Measurements from ENCODE around the gene WDR45B. TPM values are rescaled to one million over a fixed set of nuclear protein-coding genes. Genes with fewer than 3 reads are reported as not detected.
A peak's percentile ranks its signal among the peaks of the same experiment; 100 is the strongest.

The WDR45B gene
- total and polyA plus RNA-seq, 10 donors, result 30.9 to 80.2 (median 65.6) TPM

DNA sequence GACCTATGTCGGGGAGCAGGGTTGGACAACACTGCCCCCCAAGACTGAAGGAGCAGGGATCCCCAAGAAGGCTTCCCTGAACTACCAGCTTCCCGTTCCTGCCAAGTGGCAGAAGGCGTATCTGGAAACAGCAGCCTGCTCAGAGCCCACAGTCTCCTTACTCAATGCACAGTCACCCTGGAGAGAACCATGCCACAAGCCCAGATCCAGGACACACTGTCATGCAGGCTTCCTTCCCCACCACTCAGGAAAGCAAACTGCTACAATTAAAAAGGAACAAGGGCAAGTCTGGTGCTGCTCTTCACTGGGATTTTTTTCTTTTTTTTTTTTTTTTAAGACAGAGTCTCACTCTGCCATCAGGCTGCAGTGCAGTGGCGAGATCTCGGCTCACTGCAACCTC, 8.2 kb downstream of the WDR45B start:
- DNase-seq, result no peak
- intact Hi-C loops (cut with DNase I; ENCODE audit: low total_unique reads), result no loop called here
- WGBS, 5 donors, result 47 to 87% (median 80%) methylated on average over 5 of the region's 5 CpGs

DNA sequence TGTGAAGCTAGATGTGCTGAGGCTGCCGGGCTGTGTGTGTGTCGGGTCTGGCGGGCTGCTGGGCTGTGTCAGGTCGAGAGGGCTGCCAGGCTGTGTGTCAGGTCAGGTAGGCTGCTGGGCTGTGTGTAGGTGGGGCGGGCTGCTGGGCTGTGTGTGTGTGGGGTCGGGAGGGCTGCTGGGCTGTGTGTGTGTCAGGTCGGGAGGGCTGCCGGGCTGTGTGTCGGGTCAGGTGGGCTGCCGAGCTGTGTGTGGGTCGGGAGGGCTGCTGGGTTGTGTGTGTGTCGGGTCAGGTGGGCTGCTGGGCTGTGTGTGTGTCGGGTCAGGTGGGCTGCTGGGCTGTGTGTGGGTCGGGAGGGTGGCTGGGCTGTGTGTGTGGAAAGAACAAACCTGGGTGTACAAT, 8.6 kb downstream of the WDR45B start:
- TF ChIP-seq, protein P1, sequence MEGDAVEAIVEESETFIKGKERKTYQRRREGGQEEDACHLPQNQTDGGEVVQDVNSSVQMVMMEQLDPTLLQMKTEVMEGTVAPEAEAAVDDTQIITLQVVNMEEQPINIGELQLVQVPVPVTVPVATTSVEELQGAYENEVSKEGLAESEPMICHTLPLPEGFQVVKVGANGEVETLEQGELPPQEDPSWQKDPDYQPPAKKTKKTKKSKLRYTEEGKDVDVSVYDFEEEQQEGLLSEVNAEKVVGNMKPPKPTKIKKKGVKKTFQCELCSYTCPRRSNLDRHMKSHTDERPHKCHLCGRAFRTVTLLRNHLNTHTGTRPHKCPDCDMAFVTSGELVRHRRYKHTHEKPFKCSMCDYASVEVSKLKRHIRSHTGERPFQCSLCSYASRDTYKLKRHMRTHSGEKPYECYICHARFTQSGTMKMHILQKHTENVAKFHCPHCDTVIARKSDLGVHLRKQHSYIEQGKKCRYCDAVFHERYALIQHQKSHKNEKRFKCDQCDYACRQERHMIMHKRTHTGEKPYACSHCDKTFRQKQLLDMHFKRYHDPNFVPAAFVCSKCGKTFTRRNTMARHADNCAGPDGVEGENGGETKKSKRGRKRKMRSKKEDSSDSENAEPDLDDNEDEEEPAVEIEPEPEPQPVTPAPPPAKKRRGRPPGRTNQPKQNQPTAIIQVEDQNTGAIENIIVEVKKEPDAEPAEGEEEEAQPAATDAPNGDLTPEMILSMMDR (IDR thresholded peaks at IDR 0.05 in 8 of 11, conservative IDR thresholded peaks at IDR 0.05 in 3 of 11), result no peak
- no peak for TF ChIP-seq POLR2AphosphoS5 (IDR thresholded peaks at IDR 0.05)
- no peak for TF ChIP-seq POLR2A (IDR thresholded peaks at IDR 0.05)
- peaks cover 0 to 96% (median 47%) of the 10 kb centered on the region in 6 donors for H3K36me3 ChIP-seq
- intact Hi-C loops (cut with DNase I; ENCODE audit: low total_unique reads), result no loop called here
- H3K4me3 ChIP-seq, result no peak overlapping the region
- no peak overlapping the region for H3K27ac ChIP-seq
- H3K4me1 ChIP-seq, result peaks cover 0 to 74% (median 18%) of the 10 kb centered on the region in 6 donors
- WGBS, 5 donors, result 69 to 94% (median 86%) methylated on average over 7 to 14 of the region's 14 CpGs
- DNase-seq, result peak; percentile 53
- peaks cover 0 to 12% (median 8%) of the 10 kb centered on the region in 8 donors for H3K9me3 ChIP-seq
- H3K27me3 ChIP-seq (replicated peaks in 1 of 7), result no peaks in the 10 kb centered on the region

More for the DNA sequence above, 8.2 kb downstream of the WDR45B start:
- Histone ChIP-seq H3K4me3 (no peak overlapping the region), H3K27me3 (replicated peaks in 1 of 7) (no peaks in the 10 kb centered on the region), H3K27ac (no peak overlapping the region), H3K9me3 (peaks cover 0 to 12% (median 8%) of the 10 kb centered on the region in 8 donors), H3K36me3 (peaks cover 0 to 95% (median 47%) of the 10 kb centered on the region in 6 donors), H3K4me1 (peaks cover 0 to 74% (median 18%) of the 10 kb centered on the region in 6 donors)
- TF ChIP-seq POLR2A (IDR thresholded peaks at IDR 0.05) (no peak), POLR2AphosphoS5 (IDR thresholded peaks at IDR 0.05) (no peak)
- TF ChIP-seq, protein P1 (IDR thresholded peaks at IDR 0.05 in 8 of 11, conservative IDR thresholded peaks at IDR 0.05 in 3 of 11), result no peak

DNA sequence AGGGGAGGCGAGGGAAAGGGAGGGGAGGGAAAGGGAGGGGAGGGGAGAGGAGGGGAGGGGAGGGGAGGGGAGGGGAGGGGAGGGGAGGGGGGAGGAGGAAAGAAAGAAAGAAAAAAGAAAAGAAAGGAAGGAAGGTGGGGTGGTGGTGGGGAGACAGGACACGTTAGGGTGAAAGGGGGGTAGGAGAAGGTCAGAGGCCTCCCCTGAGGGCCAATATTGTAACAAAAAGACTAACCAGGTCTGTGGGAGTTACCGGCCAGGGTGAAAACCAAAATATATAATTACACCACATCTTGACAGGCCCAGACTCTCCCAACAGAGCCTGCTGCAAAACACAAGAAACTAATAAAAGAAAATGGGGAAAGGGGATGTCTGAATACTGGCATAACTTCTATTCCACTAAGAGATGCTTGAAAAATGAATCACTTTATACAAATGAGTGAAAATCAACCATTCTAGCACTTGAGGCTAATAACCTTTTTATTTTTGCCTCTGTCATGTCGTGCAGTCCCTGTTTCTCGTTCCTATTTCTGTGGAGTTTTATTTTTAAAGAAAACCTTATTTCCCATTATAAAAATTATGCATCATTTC, 10.0 kb downstream of the WDR45B start:
- no peak for DNase-seq
- H3K36me3 ChIP-seq, result peaks cover 0 to 96% (median 44%) of the 10 kb centered on the region in 6 donors

More for the DNA sequence above, 10.0 kb downstream of the WDR45B start:
- intact Hi-C loops (cut with DNase I; ENCODE audit: low total_unique reads), result no loop called here
- 69 to 77% (median 74%) methylated on average over 4 to 5 of the region's 5 CpGs for WGBS, 5 donors
- H3K4me3 ChIP-seq, result no peak overlapping the region
- H3K4me1 ChIP-seq, result peaks cover 0 to 70% (median 19%) of the 10 kb centered on the region in 6 donors
- TF ChIP-seq POLR2A (IDR thresholded peaks at IDR 0.05) (no peak), POLR2AphosphoS5 (IDR thresholded peaks at IDR 0.05) (no peak)
- TF ChIP-seq, protein P1 (IDR thresholded peaks at IDR 0.05 in 8 of 11, conservative IDR thresholded peaks at IDR 0.05 in 3 of 11), result no peak
- no peaks in the 10 kb centered on the region for H3K27me3 ChIP-seq (replicated peaks in 1 of 7)
- peaks cover 0 to 12% (median 8%) of the 10 kb centered on the region in 8 donors for H3K9me3 ChIP-seq
- H3K27ac ChIP-seq, result no peak overlapping the region

Measured in spleen (tissue), 11 donors.